Activated T-cell treated with anti-CD3 and anti-CD28 coated beads, Interleukin-2, amount 50 U/mL, for 1 hour (primary cell): ENCODE measurements around the gene HFE.
"Not testable (repeated sequence)": the region's sequence is repeated elsewhere in the genome, so short reads cannot be mapped to it uniquely, and the experiment has no call there.

Experiments used
- DNase-seq: peaks from one replicate; pipeline ENCODE4 v3.0.0-alpha.2; 2020

Gene HFE, protein sequence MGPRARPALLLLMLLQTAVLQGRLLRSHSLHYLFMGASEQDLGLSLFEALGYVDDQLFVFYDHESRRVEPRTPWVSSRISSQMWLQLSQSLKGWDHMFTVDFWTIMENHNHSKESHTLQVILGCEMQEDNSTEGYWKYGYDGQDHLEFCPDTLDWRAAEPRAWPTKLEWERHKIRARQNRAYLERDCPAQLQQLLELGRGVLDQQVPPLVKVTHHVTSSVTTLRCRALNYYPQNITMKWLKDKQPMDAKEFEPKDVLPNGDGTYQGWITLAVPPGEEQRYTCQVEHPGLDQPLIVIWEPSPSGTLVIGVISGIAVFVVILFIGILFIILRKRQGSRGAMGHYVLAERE

DNA sequence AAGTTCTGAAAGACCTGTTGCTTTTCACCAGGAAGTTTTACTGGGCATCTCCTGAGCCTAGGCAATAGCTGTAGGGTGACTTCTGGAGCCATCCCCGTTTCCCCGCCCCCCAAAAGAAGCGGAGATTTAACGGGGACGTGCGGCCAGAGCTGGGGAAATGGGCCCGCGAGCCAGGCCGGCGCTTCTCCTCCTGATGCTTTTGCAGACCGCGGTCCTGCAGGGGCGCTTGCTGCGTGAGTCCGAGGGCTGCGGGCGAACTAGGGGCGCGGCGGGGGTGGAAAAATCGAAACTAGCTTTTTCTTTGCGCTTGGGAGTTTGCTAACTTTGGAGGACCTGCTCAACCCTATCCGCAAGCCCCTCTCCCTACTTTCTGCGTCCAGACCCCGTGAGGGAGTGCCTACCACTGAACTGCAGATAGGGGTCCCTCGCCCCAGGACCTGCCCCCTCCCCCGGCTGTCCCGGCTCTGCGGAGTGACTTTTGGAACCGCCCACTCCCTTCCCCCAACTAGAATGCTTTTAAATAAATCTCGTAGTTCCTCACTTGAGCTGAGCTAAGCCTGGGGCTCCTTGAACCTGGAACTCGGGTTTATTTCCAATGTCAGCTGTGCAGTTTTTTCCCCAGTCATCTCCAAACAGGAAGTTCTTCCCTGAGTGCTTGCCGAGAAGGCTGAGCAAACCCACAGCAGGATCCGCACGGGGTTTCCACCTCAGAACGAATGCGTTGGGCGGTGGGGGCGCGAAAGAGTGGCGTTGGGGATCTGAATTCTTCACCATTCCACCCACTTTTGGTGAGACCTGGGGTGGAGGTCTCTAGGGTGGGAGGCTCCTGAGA lies at the start of gene HFE:
TSS of gene HFE (plus strand) at position 146 of the 832 bp plus-strand sequence. CDS start at position 158, 12 bp downstream.
- peak; percentile 40 for DNase-seq

- no peak for DNase-seq
These were observed 45.3 kb upstream of the HFE start for GRCh38 chr6:26041946-26042345.

GRCh38 chr6:26043384-26044139 lies 43.7 kb upstream of the HFE start:
- peak; percentile 70 for DNase-seq

- peak; percentile 56 for DNase-seq
These were observed 42.8 kb upstream of the HFE start for GRCh38 chr6:26044140-26045064.

- DNase-seq, result peak; percentile 63
These were observed 41.9 kb upstream of the HFE start for GRCh38 chr6:26045065-26045927.

- no peak for DNase-seq
These were observed 41.3 kb upstream of the HFE start for GRCh38 chr6:26045928-26046368.

GRCh38 chr6:26047329-26047728 lies 39.9 kb upstream of the HFE start:
- not testable (repeated sequence) for DNase-seq

DNA sequence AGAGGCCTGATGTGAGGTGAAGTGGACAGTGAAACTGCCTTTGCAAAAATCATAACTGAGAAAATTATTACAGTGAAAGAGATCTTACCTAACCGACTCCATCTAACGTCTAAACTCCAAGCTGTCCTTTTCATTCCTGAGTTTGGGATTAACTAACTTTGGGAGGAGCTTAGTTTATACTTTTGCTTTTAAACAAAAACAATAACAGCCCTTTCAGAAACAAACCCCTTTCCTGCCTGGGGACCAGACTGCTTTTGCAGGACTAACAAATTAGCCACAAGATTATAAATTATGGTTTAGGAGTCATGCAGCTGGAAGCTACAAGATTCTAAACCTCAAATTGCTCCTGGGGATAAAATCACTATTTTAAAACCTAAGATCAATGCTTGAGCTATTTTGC lies 38.6 kb upstream of the HFE start:
- DNase-seq, result no peak

DNA sequence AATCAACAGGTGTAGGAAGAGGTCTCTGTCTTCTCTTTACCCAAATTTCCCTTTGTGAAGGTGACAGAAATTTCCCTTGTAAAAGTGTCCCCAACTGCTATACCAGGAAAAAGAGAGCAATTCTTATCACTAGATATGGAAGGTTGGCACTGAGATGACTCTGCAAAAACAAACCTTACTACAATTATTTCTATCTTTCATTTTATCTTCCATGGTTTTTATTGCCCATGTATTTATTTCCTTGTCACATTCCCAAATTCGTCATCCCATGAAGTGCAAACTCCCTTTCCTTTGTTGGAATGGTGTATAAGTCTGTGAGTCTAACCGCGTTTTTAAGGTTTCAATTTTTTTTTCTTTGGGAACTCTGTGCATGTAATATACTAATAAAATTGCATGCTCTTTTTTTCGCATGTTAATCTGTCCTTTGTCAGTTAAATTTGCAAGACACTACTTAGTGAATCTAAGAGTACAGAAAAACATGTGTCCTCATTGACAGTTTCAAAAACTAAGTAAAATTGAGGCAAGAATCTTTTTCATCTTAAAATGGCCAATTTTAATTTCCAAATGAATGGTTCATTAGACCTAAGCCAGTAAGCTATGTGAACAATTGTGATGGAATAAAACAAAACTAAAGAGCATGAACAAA lies 35.4 kb upstream of the HFE start:
- DNase-seq, result no peak

GRCh38 chr6:26052762-26053250 lies 34.4 kb upstream of the HFE start:
- not testable (repeated sequence) for DNase-seq

- DNase-seq, result no peak
These were observed 33.0 kb upstream of the HFE start for GRCh38 chr6:26053992-26054780.

DNA sequence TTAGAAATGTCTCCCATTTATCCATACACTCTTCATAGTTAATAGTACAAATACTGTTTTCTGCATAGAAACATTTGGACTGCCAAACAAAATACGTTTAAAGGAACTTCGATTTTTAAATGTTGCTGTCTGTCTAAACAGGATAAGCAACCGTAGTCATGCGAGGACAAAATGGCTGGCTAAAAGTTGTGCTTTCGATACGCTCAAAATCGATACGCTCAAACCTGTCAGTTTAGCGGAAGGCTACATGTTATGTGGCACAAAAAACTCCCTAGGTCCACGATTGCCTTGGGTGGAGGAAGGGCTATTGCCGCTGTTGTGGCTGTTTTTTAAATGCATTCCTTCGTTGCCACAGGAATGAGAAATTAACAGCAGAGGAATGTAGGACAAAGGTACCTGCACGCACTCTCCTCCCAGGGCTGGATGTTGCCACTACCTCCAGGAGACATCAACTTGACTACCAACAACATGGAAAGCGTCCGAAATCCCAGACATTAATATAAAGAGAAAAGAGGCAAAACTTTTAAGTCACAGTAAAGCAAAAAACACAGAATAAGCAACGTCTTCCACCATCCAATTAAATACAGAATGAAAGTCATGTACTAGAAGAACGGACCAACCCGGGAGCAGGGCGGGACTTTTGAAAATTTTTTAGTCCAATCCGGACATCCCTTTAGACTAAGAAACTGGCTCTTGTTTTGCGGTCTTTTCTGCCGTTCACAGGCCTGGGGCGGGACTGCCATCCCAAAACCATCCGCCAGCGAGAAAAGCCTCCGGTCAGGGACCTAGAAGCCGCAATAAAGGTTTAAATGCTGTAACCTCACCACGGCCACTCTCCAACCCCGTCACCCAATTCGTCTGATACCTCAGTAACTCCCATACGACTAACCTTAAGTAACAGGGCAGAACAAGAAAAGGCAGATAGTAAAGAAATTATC lies 32.2 kb upstream of the HFE start:
- DNase-seq, result peak; percentile 76

DNA sequence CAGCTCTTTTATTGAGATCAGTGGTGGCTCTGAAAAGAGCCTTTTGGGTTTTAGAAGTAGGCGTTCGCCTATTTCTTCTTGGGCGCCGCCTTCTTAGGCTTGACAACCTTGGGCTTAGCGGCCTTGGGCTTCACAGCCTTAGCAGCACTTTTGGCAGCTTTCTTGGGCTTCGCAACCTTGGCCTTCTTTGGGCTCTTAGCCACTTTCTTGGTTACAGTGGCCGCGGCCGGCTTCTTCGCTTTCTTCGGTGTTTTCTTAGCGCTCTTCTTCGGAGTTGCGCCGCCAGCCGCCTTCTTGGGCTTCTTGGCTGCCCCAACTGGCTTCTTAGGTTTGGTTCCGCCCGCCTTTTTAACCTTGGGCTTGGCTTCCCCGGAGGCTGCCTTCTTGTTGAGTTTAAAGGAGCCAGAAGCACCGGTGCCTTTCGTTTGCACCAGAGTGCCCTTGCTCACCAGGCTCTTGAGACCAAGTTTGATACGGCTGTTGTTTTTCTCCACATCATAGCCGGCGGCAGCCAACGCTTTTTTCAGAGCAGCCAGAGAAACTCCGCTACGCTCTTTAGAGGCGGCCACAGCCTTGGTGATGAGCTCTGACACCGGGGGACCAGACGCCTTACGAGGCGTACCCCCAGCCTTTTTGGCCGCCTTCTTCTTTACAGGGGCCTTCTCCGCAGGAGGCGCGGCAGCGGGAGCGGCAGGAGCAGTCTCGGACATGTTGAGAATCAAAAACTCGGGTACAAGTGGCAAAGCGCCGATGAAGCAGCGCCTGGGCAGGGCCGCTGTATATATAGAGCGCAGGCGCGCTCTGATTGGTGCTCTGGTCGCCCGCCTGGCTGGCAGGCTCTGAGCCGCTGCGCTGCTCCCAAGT lies 31.3 kb upstream of the HFE start:
- DNase-seq, result peak; percentile 83

GRCh38 chr6:26056583-26057350 lies 30.5 kb upstream of the HFE start:
- DNase-seq, result no peak

- DNase-seq, result no peak
These were observed 29.3 kb upstream of the HFE start for GRCh38 chr6:26057899-26058298.

DNA sequence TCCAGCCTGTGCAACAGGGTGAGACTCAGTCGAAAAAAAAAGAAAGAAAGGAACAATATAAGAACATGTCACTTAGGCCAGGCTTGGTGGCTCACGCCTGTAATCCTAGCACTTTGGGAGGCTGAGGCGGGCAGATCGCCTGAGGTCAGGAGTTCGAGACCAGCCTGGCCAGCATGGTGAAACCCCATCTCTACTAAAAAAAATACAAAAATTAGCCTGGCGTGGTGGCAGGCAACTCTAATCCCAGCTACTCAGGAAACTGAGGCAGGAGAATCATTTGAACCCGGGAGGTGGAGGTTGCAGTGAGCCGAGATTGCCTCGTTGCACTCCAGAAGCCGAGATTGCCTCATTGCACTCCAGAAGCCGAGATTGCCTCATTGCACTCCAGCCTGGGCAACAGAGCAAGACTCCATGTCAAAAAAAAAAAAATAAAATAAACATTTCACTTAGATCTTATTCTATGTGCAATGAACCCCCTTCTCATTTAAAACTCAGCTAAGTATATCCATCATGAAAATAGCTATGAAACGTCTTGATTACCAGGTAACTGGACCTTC lies 28.7 kb upstream of the HFE start:
- DNase-seq, result not testable (repeated sequence)
